BJ (cell line): ENCODE measurements around the gene ZNF695. TPM values are rescaled to one million over a fixed set of nuclear protein-coding genes. Genes with fewer than 3 reads are reported as not detected.
A peak's percentile ranks its signal among the peaks of the same experiment; 100 is the strongest.
"Not testable (repeated sequence)": the region's sequence is repeated elsewhere in the genome, so short reads cannot be mapped to it uniquely, and the experiment has no call there.

ENCODE experiments used
- CTCF ChIA-PET: fragments of 350-600 bp; formaldehyde crosslinking; extraction: SDS; loops from one replicate; lab custom pipeline; 2021; ENCODE audit warnings: antibody characterized with exemption, inconsistent platforms; lab: Yijun Ruan, JAX
- POLR2A ChIA-PET: fragments of 300-600 bp; sonication (Branson Sonifier 250); formaldehyde crosslinking; extraction: SDS; loops from one replicate; lab custom pipeline; 2021; ENCODE audit warnings: antibody characterized with exemption; lab: Charles Lee
- DNase-seq: peaks from one replicate; pipeline ENCODE4 v3.0.0-alpha.2; 2011; ENCODE audit warnings: low read depth
- H3K27me3 ChIP-seq: 2 replicates; pipeline ENCODE4 v1.6.0; 2011; ENCODE audit warnings: low read length; ENCODE audit not compliant: control insufficient read depth, insufficient read depth
- H3K36me3 ChIP-seq: 2 replicates; pipeline ENCODE4 v1.5.1; 2011; ENCODE audit warnings: low read length; ENCODE audit not compliant: control insufficient read depth, insufficient read depth
- H3K4me3 ChIP-seq: 2 replicates; pipeline ENCODE4 v1.5.1; 2011; ENCODE audit warnings: low read depth, mild to moderate bottlenecking, control low read depth, low read length
- CTCF ChIP-seq: IDR thresholded peaks from 2 replicates; pipeline ENCODE4 v1.5.1; 2011; ENCODE audit warnings: low read depth, mild to moderate bottlenecking, control low read depth, inconsistent platforms, low read length, moderate library complexity; ENCODE audit not compliant: insufficient read depth
- polyA plus RNA-seq: library from polyadenylated mRNA; depleted of rRNA; stranded (reverse); fragments of >200 nt; gene quantifications from 2 replicates; pipeline ENCODE4 v1.2.3, GENCODE V29; 2011

Gene ZNF695
- polyA plus RNA-seq, 1 experiment, result 0.76 TPM

- ChIA-PET CTCF (interaction anchor here (1.5 kb wide), 1 partner anchor 331 kb away, joined by 4 read pairs; no protein-coding TSS in a partner anchor), POLR2A (no interaction called here)
- DNase-seq, result no peak
- H3K27me3 ChIP-seq, result no peaks in the 10 kb centered on the region
- no peak overlapping the region for H3K4me3 ChIP-seq
- TF ChIP-seq CTCF, result no peak
- no peaks in the 10 kb centered on the region for H3K36me3 ChIP-seq
Measured at GRCh38 chr1:247043406-247043805, 35.5 kb upstream of the ZNF695 start.

- POLR2A ChIA-PET, result no interaction called here
- TF ChIP-seq CTCF, result no peak
- Histone ChIP-seq H3K36me3 (peaks cover 3% of the 10 kb centered on the region; the same call in 1 of the 2 replicates), H3K4me3 (no peak overlapping the region), H3K27me3 (no peaks in the 10 kb centered on the region)
- CTCF ChIA-PET, result interaction anchor here (1.0 kb wide), 1 partner anchor 337 kb away, joined by 3 read pairs; no protein-coding TSS in a partner anchor
- no peak for DNase-seq
Measured at GRCh38 chr1:247037511-247038320, 29.9 kb upstream of the ZNF695 start.

- H3K27me3 ChIP-seq, H3K36me3 ChIP-seq, CTCF ChIA-PET, H3K4me3 ChIP-seq, POLR2A ChIA-PET, DNase-seq: not testable (repeated sequence)
Measured at GRCh38 chr1:247032306-247032705, 24.4 kb upstream of the ZNF695 start.

- H3K36me3 ChIP-seq, CTCF ChIA-PET, H3K27me3 ChIP-seq, POLR2A ChIA-PET, DNase-seq, H3K4me3 ChIP-seq: not testable (repeated sequence)
Measured at GRCh38 chr1:247024658-247025057, 16.8 kb upstream of the ZNF695 start.

- H3K27me3 ChIP-seq, result no peaks in the 10 kb centered on the region
- ChIA-PET POLR2A (no interaction called here), CTCF (no interaction called here)
- no peaks in the 10 kb centered on the region for H3K36me3 ChIP-seq
- DNase-seq, result no peak
- no peak overlapping the region for H3K4me3 ChIP-seq
- TF ChIP-seq CTCF, result no peak
Measured at GRCh38 chr1:247013391-247013790, 5.5 kb upstream of the ZNF695 start.

- POLR2A ChIA-PET, result no interaction called here
- H3K4me3 ChIP-seq, result peak overlapping the region; percentile 68
- DNase-seq, result no peak
- no peaks in the 10 kb centered on the region for H3K27me3 ChIP-seq
- CTCF ChIA-PET, result no interaction called here
- no peak for TF ChIP-seq CTCF
- no peaks in the 10 kb centered on the region for H3K36me3 ChIP-seq
Measured at GRCh38 chr1:247008406-247008799, 546 bp upstream of the ZNF695 start.

- DNase-seq, CTCF ChIA-PET, H3K27me3 ChIP-seq, POLR2A ChIA-PET, H3K4me3 ChIP-seq, H3K36me3 ChIP-seq: not testable (repeated sequence)
Measured at GRCh38 chr1:247004081-247004480, 3.8 kb downstream of the ZNF695 start.
